HepG2 (cell line): Measurements from ENCODE around the gene OR8S1. TPM values are rescaled to one million over a fixed set of nuclear protein-coding genes. Genes with fewer than 3 reads are reported as not detected.

Experiments
- ATAC-seq: fragments of 200-7000 bp; cut with Tn5 transposase; 3 replicates; pipeline ENCODE4 v1.9.1; 2020; ENCODE audit warnings: mild to moderate bottlenecking, moderate library complexity
- BruUV-seq: library from RNA; stranded (reverse); fragments of 400-500 nt; replicated peaks from 2 replicates; lab custom pipeline; 2021; lab: Mats Ljungman, UMichigan
- CTCF ChIA-PET: fragments of 300-600 bp; formaldehyde crosslinking; extraction: SDS; loops from one replicate; lab custom pipeline; 2021; ENCODE audit warnings: low total read pairs, inconsistent platforms, low intra/inter-chr PET ratio; lab: Yijun Ruan, JAX
- POLR2A ChIA-PET: fragments of 350-600 bp; sonication (Branson Sonifier 250); formaldehyde crosslinking; loops from one replicate; lab custom pipeline; 2020; ENCODE audit warnings: antibody characterized with exemption, inconsistent platforms; lab: Yijun Ruan, JAX
- DNase-seq: peaks from one replicate; pipeline ENCODE4 v3.0.0-alpha.2; 2015; ENCODE audit warnings: low spot score
- FAIRE-seq: peaks from 3 replicates; lab custom pipeline; 2011; peaks lifted over from hg19 to GRCh38; lab: Jason Lieb, UNC
- H2AFZ ChIP-seq: one replicate; pipeline ENCODE4 v1.6.1; 2011; ENCODE audit warnings: low read length, inconsistent platforms
- H3K27ac ChIP-seq: fragments of 300-600 bp; 3 replicates; pipeline ENCODE4 v1.8.0; 2011; ENCODE audit warnings: mixed run types, mild to moderate bottlenecking, mixed read lengths, low read length, inconsistent platforms; ENCODE audit not compliant: insufficient read depth; ENCODE audit errors: extremely low read length
- H3K27me3 ChIP-seq, 2 experiments: fragments of 200-600 bp in 1 of 2; 2 replicates in 1 of 2; 3 replicates in 1 of 2; pipeline versions ENCODE4 v1.6.0 to v1.8.0; 2011; ENCODE audit warnings: low read length in 2 of 2, mild to moderate bottlenecking in 2 of 2, moderate library complexity in 2 of 2, inconsistent platforms in 1 of 2; ENCODE audit not compliant: insufficient read depth in 2 of 2, control insufficient read depth in 1 of 2
- H3K36me3 ChIP-seq, 2 experiments: fragments of 200-600 bp in 1 of 2; replicated peaks in 1 of 2; 2 replicates in 1 of 2; 3 replicates in 1 of 2; pipeline versions ENCODE4 v1.5.1 to v1.8.0; 2011; ENCODE audit warnings: low read length in 2 of 2, inconsistent platforms in 1 of 2; ENCODE audit not compliant: insufficient read depth in 2 of 2, control insufficient read depth in 1 of 2
- H3K4me1 ChIP-seq: 2 replicates; pipeline ENCODE4 v1.5.1; 2012; ENCODE audit warnings: low read length, inconsistent platforms; ENCODE audit not compliant: insufficient read depth
- H3K4me2 ChIP-seq: 2 replicates; pipeline ENCODE4 v1.6.0; 2011; ENCODE audit warnings: low read depth, low read length, inconsistent platforms
- H3K4me3 ChIP-seq, 3 experiments: fragments of 200-600 bp in 1 of 3; sonication (generic), shearing (Covaris generic) in 1 of 3; replicated peaks in 1 of 3; 2 replicates each; pipeline ENCODE4 v1.5.1; 2011 to 2016; ENCODE audit warnings: low read length in 3 of 3, inconsistent platforms in 2 of 3, low read depth in 2 of 3, mild to moderate bottlenecking in 2 of 3, control low read depth in 1 of 3, mixed read lengths in 1 of 3; ENCODE audit not compliant: insufficient read depth in 1 of 3
- H3K79me2 ChIP-seq: one replicate; pipeline ENCODE4 v1.6.1; 2011; ENCODE audit warnings: low read length, inconsistent platforms; ENCODE audit not compliant: insufficient read depth
- H3K9ac ChIP-seq: 2 replicates; pipeline ENCODE4 v1.6.0; 2011; ENCODE audit warnings: mild to moderate bottlenecking, low read depth, low read length, inconsistent platforms; ENCODE audit not compliant: insufficient read depth
- H3K9me3 ChIP-seq: 2 replicates; pipeline ENCODE4 v1.5.1; 2012; ENCODE audit warnings: mild to moderate bottlenecking, low read length
- H4K20me1 ChIP-seq: 2 replicates; pipeline ENCODE4 v1.6.0; 2011; ENCODE audit warnings: inconsistent platforms, mild to moderate bottlenecking, low read length, moderate library complexity; ENCODE audit not compliant: insufficient read depth
- CCDC6 ChIP-seq: sonication (generic); formaldehyde crosslinking; IDR thresholded peaks from 2 replicates; pipeline ENCODE4 v1.8.1; 2022; ENCODE audit warnings: mild to moderate bottlenecking, missing genetic modification reagents, moderate library complexity
- ESRRA ChIP-seq: sonication (generic); formaldehyde crosslinking; IDR thresholded peaks from 2 replicates; pipeline ENCODE4 v1.5.1; 2020; ENCODE audit warnings: mild to moderate bottlenecking, low read depth, missing genetic modification reagents
- HES4 ChIP-seq: sonication (generic); formaldehyde crosslinking; IDR thresholded peaks from 2 replicates; pipeline ENCODE4 v1.9.0; 2021; ENCODE audit warnings: mild to moderate bottlenecking, missing genetic modification reagents, borderline replicate concordance
- HOXA9 ChIP-seq: sonication (generic); formaldehyde crosslinking; IDR thresholded peaks from 2 replicates; pipeline ENCODE4 v1.8.1; 2022; ENCODE audit warnings: missing genetic modification reagents, mild to moderate bottlenecking, moderate library complexity, borderline replicate concordance
- MTF2 ChIP-seq: sonication (generic); formaldehyde crosslinking; IDR thresholded peaks from 2 replicates; pipeline ENCODE4 v1.5.0; 2020; ENCODE audit warnings: missing genetic modification reagents, borderline replicate concordance
- NAIF1 ChIP-seq: sonication (generic); formaldehyde crosslinking; IDR thresholded peaks from 2 replicates; pipeline ENCODE4 v1.5.0; 2020; ENCODE audit warnings: mild to moderate bottlenecking, missing genetic modification reagents, borderline replicate concordance
- RARA ChIP-seq: IDR thresholded peaks from 2 replicates; pipeline ENCODE4 v1.6.1; 2016; ENCODE audit warnings: missing genetic modification reagents, missing compliant biosample characterization
- REXO4 ChIP-seq: sonication (generic); formaldehyde crosslinking; IDR thresholded peaks from 2 replicates; pipeline ENCODE4 v1.8.0; 2022; ENCODE audit warnings: missing genetic modification reagents, mild to moderate bottlenecking, borderline replicate concordance
- SETDB1 ChIP-seq: sonication (generic); formaldehyde crosslinking; IDR thresholded peaks from 2 replicates; pipeline ENCODE4 v1.5.1; 2020; ENCODE audit warnings: missing genetic modification reagents, mild to moderate bottlenecking, borderline replicate concordance
- SOX5 ChIP-seq: IDR thresholded peaks from 2 replicates; pipeline ENCODE4 v1.6.1; 2016; ENCODE audit warnings: borderline replicate concordance
- SP140L ChIP-seq: sonication (generic); formaldehyde crosslinking; IDR thresholded peaks from 2 replicates; pipeline ENCODE4 v1.4.0; 2020; ENCODE audit warnings: missing genetic modification reagents, borderline replicate concordance
- ZEB1 ChIP-seq: IDR thresholded peaks from 2 replicates; pipeline ENCODE4 v1.6.1; 2012; ENCODE audit warnings: mild to moderate bottlenecking, low read depth, inconsistent platforms; ENCODE audit not compliant: insufficient replicate concordance
- ZFP36 ChIP-seq: fragments of 150-350 bp; IDR thresholded peaks from 2 replicates; pipeline ENCODE4 v1.6.1; 2018; ENCODE audit warnings: borderline replicate concordance, low read length, low read depth; ENCODE audit not compliant: partially characterized antibody
- ZNF263 ChIP-seq: sonication (generic); formaldehyde crosslinking; IDR thresholded peaks from 2 replicates; pipeline ENCODE4 v1.4.0; 2020; ENCODE audit warnings: missing genetic modification reagents
- WGBS: methylation state at CpG from one replicate; pipeline ENCODE4 v1.1.6; 2017; ENCODE audit warnings: low lambda C conversion rate; 5-methylcytosine and 5-hydroxymethylcytosine counted together
- in situ Hi-C: cut with HindIII; loops from 2 replicates; pipeline ENCODE4 v1.10.0; 2017; ENCODE audit warnings: low pct_unique_long_range_greater_than_20kb; ENCODE audit not compliant: extremely low pct_ligation_motif_present
- intact Hi-C: fragments of 100-400 bp; cut with micrococcal nuclease; formaldehyde crosslinking; loops from one replicate; pipeline ENCODE4 v1.10.0; 2022; ENCODE audit not compliant: unreplicated experiment
- polyA plus RNA-seq, 8 experiments: library from polyadenylated mRNA; depleted of rRNA in 3 of 8; stranded (reverse) in 7 of 8; unstranded in 1 of 8; fragments of >200 nt; fragmentation: Illumina TruSeq in 4 of 8; extraction: Trizol in 4 of 8; gene quantifications; 2 replicates each; pipeline versions ENCODE4 v1.2.1 to v1.2.3, GENCODE V29; 2011 to 2016; ENCODE audit warnings: low read depth in 4 of 8, missing spikeins in 1 of 8, mixed read lengths in 1 of 8; ENCODE audit not compliant: insufficient read depth in 1 of 8
- total RNA-seq, 5 experiments: library from RNA; depleted of rRNA; stranded (reverse); fragments of >200 nt; fragmentation: Illumina TruSeq; extraction: Trizol; gene quantifications; 2 replicates each; pipeline ENCODE4 v1.2.3, GENCODE V29; 2016; ENCODE audit warnings: low read depth in 1 of 5
- TF ChIP-seq, protein P1 (sequence below): sonication (generic); formaldehyde crosslinking; IDR thresholded peaks from 2 replicates; pipeline ENCODE4 v1.4.0; 2020; ENCODE audit warnings: missing genetic modification reagents
- TF ChIP-seq, protein P2 (sequence below): fragments of 450-650 bp; IDR thresholded peaks from 2 replicates; pipeline ENCODE4 v1.6.1; 2017; ENCODE audit warnings: mild to moderate bottlenecking
- TF ChIP-seq, protein P3 (sequence below): sonication (generic); formaldehyde crosslinking; IDR thresholded peaks from 2 replicates; pipeline ENCODE4 v1.4.0; 2020; ENCODE audit warnings: mild to moderate bottlenecking, low read depth, missing genetic modification reagents
- TF ChIP-seq, protein P4 (sequence below), 2 experiments: fragments of 450-650 bp in 1 of 2; sonication (generic) in 1 of 2; formaldehyde crosslinking; IDR thresholded peaks; 2 replicates each; pipeline versions ENCODE4 v1.5.0 to v1.8.0; 2020 to 2022; ENCODE audit warnings: mild to moderate bottlenecking in 1 of 2, missing genetic modification reagents in 1 of 2
- TF ChIP-seq, protein P5 (sequence below): sonication (generic); formaldehyde crosslinking; IDR thresholded peaks from 2 replicates; pipeline ENCODE4 v1.5.1; 2020; ENCODE audit warnings: missing genetic modification reagents, mild to moderate bottlenecking, borderline replicate concordance

OR8S1 gene
- total and polyA plus RNA-seq, 2 of the 13 experiments (the other 11 are each of a cell fraction or from before 2014, with no cell fraction given) = not detected

DNA sequence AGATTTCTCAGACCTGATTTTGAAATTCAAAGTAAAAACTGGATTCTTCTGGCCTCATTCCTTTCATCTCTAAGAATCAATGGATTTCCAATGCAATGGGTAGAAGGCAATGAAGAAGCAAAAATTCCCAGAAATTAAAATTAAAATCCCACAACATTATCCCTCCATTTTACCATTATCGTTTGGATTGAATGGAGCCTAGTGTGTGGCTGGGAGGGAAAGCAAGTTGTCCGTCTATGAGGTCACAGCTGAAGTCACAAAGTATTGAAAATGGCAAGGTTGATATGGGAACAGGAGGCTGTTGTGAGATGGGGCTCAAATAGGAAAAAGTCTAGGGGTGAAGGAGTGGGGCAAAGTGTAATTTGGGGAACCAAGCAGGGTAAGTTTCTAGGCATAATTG is 43.2 kb upstream of the OR8S1 start, which contains the start of gene C12orf54:
Gene C12orf54, plus strand, starts transcription at position 301 of the 400 bp plus-strand sequence. CDS start 799 bp downstream, outside the sequence.
- BruUV-seq = no TSS peak
- WGBS = 0% methylated on average over 2 of the region's 2 CpGs
- Histone ChIP-seq H2AFZ (no peak within 1 kb of the TSS), H3K4me1 (no peaks in the 10 kb centered on the region), H3K36me3 (no peaks in the 10 kb centered on the region), H4K20me1 (no peaks in the 10 kb centered on the region), H3K79me2 (no peaks in the 10 kb centered on the region), H3K4me3 (no peak within 1 kb of the TSS), H3K27ac (no peak within 1 kb of the TSS), H3K4me2 (no peak within 1 kb of the TSS), H3K9me3 (no peaks in the 10 kb centered on the region), H3K9ac (no peak within 1 kb of the TSS), H3K27me3 (peaks cover 0 to 8% of the 10 kb centered on the region in 2 experiments; a peak in 1 of 5 replicates)
- DNase-seq = no peak
- CTCF ChIA-PET = no interaction called here
- intact Hi-C loops (no loop called here), in situ Hi-C loops (no loop called here)
- no peak for ATAC-seq
- POLR2A ChIA-PET = no interaction called here
- no peak for FAIRE-seq
- TF ChIP-seq ZEB1 (no peak), REXO4 (CRISPR knock-in tag) (no peak), HES4 (no peak), ZFP36 (no peak), SP140L (CRISPR knock-in tag) (no peak), RARA (CRISPR knock-in tag) (no peak), ZNF263 (CRISPR knock-in tag) (no peak), CCDC6 (CRISPR knock-in tag) (no peak), SETDB1 (CRISPR knock-in tag) (no peak), HOXA9 (CRISPR knock-in tag) (no peak), MTF2 (CRISPR knock-in tag) (no peak), SOX5 (CRISPR knock-in tag) (no peak), ESRRA (CRISPR knock-in tag) (no peak), NAIF1 (CRISPR knock-in tag) (no peak)
- TF ChIP-seq, protein P1, sequence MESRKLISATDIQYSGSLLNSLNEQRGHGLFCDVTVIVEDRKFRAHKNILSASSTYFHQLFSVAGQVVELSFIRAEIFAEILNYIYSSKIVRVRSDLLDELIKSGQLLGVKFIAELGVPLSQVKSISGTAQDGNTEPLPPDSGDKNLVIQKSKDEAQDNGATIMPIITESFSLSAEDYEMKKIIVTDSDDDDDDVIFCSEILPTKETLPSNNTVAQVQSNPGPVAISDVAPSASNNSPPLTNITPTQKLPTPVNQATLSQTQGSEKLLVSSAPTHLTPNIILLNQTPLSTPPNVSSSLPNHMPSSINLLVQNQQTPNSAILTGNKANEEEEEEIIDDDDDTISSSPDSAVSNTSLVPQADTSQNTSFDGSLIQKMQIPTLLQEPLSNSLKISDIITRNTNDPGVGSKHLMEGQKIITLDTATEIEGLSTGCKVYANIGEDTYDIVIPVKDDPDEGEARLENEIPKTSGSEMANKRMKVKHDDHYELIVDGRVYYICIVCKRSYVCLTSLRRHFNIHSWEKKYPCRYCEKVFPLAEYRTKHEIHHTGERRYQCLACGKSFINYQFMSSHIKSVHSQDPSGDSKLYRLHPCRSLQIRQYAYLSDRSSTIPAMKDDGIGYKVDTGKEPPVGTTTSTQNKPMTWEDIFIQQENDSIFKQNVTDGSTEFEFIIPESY (CRISPR knock-in tag) = no peak
- TF ChIP-seq, protein P2, sequence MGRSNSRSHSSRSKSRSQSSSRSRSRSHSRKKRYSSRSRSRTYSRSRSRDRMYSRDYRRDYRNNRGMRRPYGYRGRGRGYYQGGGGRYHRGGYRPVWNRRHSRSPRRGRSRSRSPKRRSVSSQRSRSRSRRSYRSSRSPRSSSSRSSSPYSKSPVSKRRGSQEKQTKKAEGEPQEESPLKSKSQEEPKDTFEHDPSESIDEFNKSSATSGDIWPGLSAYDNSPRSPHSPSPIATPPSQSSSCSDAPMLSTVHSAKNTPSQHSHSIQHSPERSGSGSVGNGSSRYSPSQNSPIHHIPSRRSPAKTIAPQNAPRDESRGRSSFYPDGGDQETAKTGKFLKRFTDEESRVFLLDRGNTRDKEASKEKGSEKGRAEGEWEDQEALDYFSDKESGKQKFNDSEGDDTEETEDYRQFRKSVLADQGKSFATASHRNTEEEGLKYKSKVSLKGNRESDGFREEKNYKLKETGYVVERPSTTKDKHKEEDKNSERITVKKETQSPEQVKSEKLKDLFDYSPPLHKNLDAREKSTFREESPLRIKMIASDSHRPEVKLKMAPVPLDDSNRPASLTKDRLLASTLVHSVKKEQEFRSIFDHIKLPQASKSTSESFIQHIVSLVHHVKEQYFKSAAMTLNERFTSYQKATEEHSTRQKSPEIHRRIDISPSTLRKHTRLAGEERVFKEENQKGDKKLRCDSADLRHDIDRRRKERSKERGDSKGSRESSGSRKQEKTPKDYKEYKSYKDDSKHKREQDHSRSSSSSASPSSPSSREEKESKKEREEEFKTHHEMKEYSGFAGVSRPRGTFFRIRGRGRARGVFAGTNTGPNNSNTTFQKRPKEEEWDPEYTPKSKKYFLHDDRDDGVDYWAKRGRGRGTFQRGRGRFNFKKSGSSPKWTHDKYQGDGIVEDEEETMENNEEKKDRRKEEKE = no peak
- TF ChIP-seq, protein P3, sequence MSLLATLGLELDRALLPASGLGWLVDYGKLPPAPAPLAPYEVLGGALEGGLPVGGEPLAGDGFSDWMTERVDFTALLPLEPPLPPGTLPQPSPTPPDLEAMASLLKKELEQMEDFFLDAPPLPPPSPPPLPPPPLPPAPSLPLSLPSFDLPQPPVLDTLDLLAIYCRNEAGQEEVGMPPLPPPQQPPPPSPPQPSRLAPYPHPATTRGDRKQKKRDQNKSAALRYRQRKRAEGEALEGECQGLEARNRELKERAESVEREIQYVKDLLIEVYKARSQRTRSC (CRISPR knock-in tag) = no peak
- TF ChIP-seq, protein P4, sequence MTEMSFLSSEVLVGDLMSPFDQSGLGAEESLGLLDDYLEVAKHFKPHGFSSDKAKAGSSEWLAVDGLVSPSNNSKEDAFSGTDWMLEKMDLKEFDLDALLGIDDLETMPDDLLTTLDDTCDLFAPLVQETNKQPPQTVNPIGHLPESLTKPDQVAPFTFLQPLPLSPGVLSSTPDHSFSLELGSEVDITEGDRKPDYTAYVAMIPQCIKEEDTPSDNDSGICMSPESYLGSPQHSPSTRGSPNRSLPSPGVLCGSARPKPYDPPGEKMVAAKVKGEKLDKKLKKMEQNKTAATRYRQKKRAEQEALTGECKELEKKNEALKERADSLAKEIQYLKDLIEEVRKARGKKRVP (CRISPR knock-in tag; IDR thresholded peaks at IDR 0.05) = no peak
- TF ChIP-seq, protein P5, sequence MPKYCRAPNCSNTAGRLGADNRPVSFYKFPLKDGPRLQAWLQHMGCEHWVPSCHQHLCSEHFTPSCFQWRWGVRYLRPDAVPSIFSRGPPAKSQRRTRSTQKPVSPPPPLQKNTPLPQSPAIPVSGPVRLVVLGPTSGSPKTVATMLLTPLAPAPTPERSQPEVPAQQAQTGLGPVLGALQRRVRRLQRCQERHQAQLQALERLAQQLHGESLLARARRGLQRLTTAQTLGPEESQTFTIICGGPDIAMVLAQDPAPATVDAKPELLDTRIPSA = no peak
